ENCODE measurements around the gene MVB12B. TPM values are rescaled to one million over a fixed set of nuclear protein-coding genes. Genes with fewer than 3 reads are reported as not detected.

Gene MVB12B
- total and polyA plus RNA-seq, 8 donors: 19.9 to 25.3 (median 22.8) TPM

DNA sequence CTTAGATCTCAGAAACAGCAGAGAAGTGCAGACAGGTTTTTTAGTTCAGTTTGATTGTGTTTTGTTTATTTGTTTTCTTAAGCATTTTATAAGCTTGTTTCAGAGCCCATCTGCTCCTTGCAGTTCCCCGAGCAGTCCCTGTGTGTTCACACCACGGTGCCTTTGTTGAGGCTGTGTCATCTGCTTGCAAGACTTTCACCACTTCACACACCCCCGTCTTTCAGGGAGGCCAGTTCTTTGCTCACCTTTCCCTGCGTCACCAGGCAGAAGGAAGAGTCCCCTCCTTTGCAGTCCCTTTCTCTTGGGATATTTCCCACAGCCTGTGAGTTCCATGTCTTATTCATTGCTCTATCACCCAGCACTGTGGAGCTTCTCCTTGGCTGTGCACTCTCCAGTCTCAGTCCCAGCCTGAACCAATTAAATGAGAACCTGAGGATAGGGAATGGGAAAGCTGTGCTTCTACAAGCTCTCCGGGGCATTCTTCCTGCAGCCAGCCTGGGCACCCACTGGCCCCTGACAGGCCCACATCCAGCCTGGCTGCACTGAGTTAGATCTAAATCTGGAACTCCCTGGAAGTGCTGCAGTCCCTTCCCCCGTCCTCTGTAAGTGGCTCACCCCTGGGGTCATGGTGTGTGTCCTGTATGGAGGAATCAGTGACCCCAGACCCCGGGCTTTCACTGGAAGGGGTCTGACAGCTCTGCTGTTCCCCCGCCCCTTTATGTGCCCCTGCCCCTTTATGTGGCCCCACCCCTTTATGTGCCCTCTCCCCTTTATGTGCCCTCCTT is 5.5 kb downstream of the MVB12B start:
- TF ChIP-seq, protein P1, sequence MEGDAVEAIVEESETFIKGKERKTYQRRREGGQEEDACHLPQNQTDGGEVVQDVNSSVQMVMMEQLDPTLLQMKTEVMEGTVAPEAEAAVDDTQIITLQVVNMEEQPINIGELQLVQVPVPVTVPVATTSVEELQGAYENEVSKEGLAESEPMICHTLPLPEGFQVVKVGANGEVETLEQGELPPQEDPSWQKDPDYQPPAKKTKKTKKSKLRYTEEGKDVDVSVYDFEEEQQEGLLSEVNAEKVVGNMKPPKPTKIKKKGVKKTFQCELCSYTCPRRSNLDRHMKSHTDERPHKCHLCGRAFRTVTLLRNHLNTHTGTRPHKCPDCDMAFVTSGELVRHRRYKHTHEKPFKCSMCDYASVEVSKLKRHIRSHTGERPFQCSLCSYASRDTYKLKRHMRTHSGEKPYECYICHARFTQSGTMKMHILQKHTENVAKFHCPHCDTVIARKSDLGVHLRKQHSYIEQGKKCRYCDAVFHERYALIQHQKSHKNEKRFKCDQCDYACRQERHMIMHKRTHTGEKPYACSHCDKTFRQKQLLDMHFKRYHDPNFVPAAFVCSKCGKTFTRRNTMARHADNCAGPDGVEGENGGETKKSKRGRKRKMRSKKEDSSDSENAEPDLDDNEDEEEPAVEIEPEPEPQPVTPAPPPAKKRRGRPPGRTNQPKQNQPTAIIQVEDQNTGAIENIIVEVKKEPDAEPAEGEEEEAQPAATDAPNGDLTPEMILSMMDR (IDR thresholded peaks at IDR 0.05): no peak
- Histone ChIP-seq H3K27ac (no peak overlapping the region), H3K9me3 (no peaks in the 10 kb centered on the region), H3K4me3 (no peak overlapping the region), H3K27me3 (no peaks in the 10 kb centered on the region), H3K36me3 (no peaks in the 10 kb centered on the region), H3K4me1 (peaks cover 17 to 86% of the 10 kb centered on the region in 2 donors)
- ATAC-seq (no peak), DNase-seq (no peak)
- intact Hi-C loops (cut with DNase I): no loop called here

DNA sequence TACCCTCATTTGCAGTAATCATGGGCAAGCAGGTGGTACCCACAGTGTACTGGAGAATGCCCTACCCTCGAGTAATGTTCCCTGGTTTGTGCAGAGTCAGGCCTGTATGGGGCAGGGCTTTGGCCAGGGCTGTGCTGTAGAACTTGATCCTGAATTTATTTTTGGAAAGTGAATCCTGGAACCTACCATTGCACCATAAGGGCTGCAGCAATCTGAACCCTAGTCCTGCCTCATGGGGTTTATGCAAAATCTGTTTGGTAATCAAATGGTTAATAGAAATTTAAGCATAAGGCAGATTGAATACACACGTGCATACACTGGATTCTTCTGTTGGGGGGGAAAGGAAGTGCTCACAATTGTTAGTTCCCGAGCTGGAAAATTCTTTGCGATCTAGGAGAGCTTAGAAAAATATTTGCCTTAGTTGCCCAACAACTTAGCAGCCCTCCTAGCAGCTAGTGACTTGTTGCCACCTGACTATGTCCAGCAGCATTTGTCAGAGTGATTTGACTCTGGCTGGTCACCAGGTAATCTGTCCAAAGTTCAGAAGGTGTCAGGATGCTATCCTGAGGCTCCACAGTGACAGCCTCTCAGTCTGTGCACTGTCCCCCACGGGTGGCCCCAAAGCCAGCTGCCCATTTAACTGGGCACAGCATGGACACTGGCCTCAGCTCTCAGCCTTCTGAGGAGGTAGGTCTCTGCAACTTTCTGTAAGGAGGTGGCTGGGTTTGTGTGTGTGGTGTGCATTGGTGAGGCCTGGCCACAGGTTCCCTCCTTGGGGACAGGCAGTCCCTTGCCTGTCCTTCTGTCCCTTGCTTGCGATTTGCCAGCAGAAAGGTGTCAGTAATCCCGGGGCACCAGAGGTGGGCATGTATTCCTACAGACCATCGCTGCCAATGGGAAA is 8.3 kb downstream of the MVB12B start:
- Histone ChIP-seq H3K4me3 (peak overlapping the region; percentile 8 to 19), H3K36me3 (no peaks in the 10 kb centered on the region), H3K9me3 (no peaks in the 10 kb centered on the region), H3K27ac (peak overlapping the region; percentile 67 to 76), H3K4me1 (peaks cover 19 to 88% of the 10 kb centered on the region in 2 donors), H3K27me3 (no peaks in the 10 kb centered on the region)
- peak in 1 of 4 donors; percentile 57 for DNase-seq
- intact Hi-C loops (cut with DNase I): no loop called here
- ATAC-seq: peak; percentile 77
- TF ChIP-seq, protein P1 (IDR thresholded peaks at IDR 0.05): no peak

DNA sequence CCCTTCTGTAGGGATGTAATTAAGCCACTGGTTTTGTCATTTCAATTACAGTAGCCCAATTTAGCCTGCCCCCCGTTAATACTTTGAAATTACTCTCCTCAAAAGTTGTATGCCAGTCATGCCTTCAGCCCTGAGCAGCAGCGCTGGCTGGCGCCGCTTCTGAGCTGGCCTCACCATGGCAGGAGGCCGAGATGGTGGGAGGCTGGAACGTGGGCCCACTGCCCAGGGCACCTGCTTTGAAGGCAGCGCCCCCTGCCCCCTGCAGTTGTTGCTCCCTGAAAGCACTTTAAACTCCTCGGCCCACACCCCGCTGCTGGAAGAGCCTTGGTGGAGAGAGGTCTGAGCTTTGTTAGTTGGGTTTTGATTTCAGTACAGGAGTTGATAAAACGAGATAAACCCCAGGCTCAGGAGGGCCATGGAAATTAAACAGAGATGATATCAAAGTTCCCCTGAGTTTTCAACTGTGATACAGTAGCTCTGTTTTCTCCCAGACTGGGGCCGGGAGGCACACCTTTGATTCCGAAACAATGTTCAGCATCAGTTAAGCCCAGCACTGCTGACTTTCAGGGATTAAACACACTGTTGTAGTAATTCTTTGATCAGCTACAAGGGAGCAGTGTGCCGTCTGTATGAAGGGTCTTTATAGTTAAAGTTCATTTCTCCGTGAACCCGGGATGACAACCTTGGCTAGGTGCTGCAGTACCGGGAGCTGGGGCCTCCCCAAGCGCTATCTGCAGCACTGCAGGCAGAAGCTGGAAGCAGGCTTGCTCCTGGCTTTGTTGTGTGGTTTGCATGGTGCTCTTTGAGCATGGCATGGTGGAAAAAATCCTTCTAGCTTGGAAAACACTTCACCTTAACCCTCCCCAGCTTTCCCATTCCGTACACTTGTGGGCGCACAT is 9.5 kb downstream of the MVB12B start:
- H3K9me3 ChIP-seq: no peaks in the 10 kb centered on the region
- TF ChIP-seq, protein P1 (IDR thresholded peaks at IDR 0.05): no peak
- peak overlapping the region; percentile 67 to 76 for H3K27ac ChIP-seq
- DNase-seq: peak in 1 of 4 donors; percentile 79
- intact Hi-C loops (cut with DNase I): no loop called here
- H3K4me3 ChIP-seq: peak overlapping the region; percentile 8 to 19
- peak; percentile 36 for ATAC-seq
- H3K27me3 ChIP-seq: no peaks in the 10 kb centered on the region
- peaks cover 0 to 9% of the 10 kb centered on the region in 2 donors for H3K36me3 ChIP-seq
- peaks cover 19 to 77% of the 10 kb centered on the region in 2 donors for H3K4me1 ChIP-seq

DNA sequence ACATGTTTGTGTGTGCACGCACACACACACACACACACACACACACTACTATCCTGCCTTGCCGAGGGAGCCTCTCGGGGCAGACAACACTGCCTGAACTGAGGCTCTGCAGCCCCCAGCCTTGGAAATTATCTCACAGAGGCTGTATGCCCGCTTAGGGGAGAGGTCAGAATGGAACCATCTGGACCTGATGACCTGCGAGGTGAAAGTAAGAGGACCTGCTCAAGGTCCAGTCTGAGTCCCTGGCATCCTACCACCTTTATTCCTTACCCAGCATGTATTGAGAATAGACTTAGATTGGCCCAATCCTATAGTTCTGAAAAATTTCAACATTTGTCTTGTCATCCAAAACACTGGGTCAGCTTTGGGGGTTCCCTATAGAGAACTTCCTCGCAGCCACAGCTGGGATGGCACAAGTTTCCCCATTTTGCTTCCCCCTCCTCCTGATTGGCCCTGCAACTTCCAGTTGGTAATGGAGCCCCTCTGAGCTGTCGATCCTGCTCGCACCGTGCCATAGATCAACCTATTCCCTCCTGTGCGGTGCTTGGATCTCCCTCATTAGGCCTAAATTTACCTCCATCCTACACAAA is 10.2 kb downstream of the MVB12B start:
- Histone ChIP-seq H3K36me3 (peaks cover 0 to 16% of the 10 kb centered on the region in 2 donors), H3K4me3 (peak overlapping the region in 1 of 2 donors; percentile 19), H3K9me3 (no peaks in the 10 kb centered on the region), H3K4me1 (peaks cover 19 to 70% of the 10 kb centered on the region in 2 donors), H3K27ac (peak overlapping the region in 1 of 2 donors; percentile 67), H3K27me3 (no peaks in the 10 kb centered on the region)
- intact Hi-C loops (cut with DNase I): no loop called here
- ATAC-seq: no peak
- peak in 1 of 4 donors; percentile 37 for DNase-seq
- TF ChIP-seq, protein P1 (IDR thresholded peaks at IDR 0.05): no peak

All from left lung (tissue), 10 donors.